Panc1 (cell line): ENCODE data around the gene AHI1. TPM values are rescaled to one million over a fixed set of nuclear protein-coding genes. Genes with fewer than 3 reads are reported as not detected.

ENCODE experiments used
- ATAC-seq: fragments of 200-7000 bp; cut with Tn5 transposase; 2 replicates; pipeline ENCODE4 v1.9.1; 2020; ENCODE audit warnings: mild to moderate bottlenecking, moderate library complexity
- BruUV-seq: library from RNA; stranded (reverse); fragments of 400-500 nt; replicated peaks from 2 replicates; lab custom pipeline; 2021; lab: Mats Ljungman, UMichigan
- CTCF ChIA-PET: fragments of 300-600 bp; sonication (Branson Sonifier 250); formaldehyde crosslinking; loops from one replicate; lab custom pipeline; 2022; ENCODE audit warnings: antibody characterized with exemption; lab: Charles Lee
- POLR2A ChIA-PET: fragments of 300-600 bp; sonication (Branson Sonifier 250); formaldehyde crosslinking; loops from one replicate; lab custom pipeline; 2022; ENCODE audit warnings: antibody characterized with exemption; lab: Charles Lee
- DNase-seq: peaks from one replicate; pipeline ENCODE4 v3.0.0-alpha.2; 2010; ENCODE audit warnings: low read depth, low spot score
- H3K27ac ChIP-seq: 2 replicates; pipeline ENCODE4 v1.5.1; 2011; ENCODE audit warnings: mild to moderate bottlenecking, low read length, inconsistent platforms
- H3K27me3 ChIP-seq: fragments of 200-500 bp; sonication (Bioruptor generic); 2 replicates; pipeline ENCODE4 v1.6.0; 2014; ENCODE audit warnings: low read length, inconsistent platforms; ENCODE audit not compliant: control insufficient read depth, insufficient read depth
- H3K36me3 ChIP-seq: fragments of 200-500 bp; sonication (Bioruptor generic); 2 replicates; pipeline ENCODE4 v1.5.1; 2014; ENCODE audit warnings: inconsistent platforms, mild to moderate bottlenecking, low read length, moderate library complexity; ENCODE audit not compliant: control insufficient read depth, insufficient read depth
- H3K4me1 ChIP-seq: 2 replicates; pipeline ENCODE4 v1.5.1; 2011; ENCODE audit warnings: inconsistent platforms, mild to moderate bottlenecking, low read length, moderate library complexity; ENCODE audit not compliant: control insufficient read depth, insufficient read depth
- H3K4me3 ChIP-seq, 2 experiments: 2 replicates each; pipeline ENCODE4 v1.5.1; 2011 to 2012; ENCODE audit warnings: low read depth in 2 of 2, low read length in 2 of 2, mild to moderate bottlenecking in 2 of 2, inconsistent platforms in 1 of 2, moderate library complexity in 1 of 2
- H3K9me3 ChIP-seq: fragments of 200-500 bp; sonication (Bioruptor generic); 2 replicates; pipeline ENCODE4 v1.5.1; 2014; ENCODE audit warnings: low read depth, mild to moderate bottlenecking, inconsistent platforms, low read length, moderate library complexity; ENCODE audit not compliant: control insufficient read depth, insufficient read depth
- CTCF ChIP-seq: fragments of 450-650 bp; IDR thresholded peaks from 2 replicates; pipeline ENCODE4 v1.5.1; 2017; ENCODE audit warnings: mild to moderate bottlenecking
- POLR2AphosphoS5 ChIP-seq: IDR thresholded peaks from 2 replicates; pipeline ENCODE4 v1.6.1; 2012; ENCODE audit warnings: mild to moderate bottlenecking, low read depth, low read length, moderate library complexity
- REST ChIP-seq, 2 experiments: IDR thresholded peaks; 2 replicates each; pipeline ENCODE4 v1.6.1; 2011 to 2012; ENCODE audit warnings: low read depth in 2 of 2, control low read depth in 1 of 2, low read length in 1 of 2, mild to moderate bottlenecking in 1 of 2, moderate library complexity in 1 of 2; ENCODE audit not compliant: insufficient read depth in 1 of 2
- SIN3A ChIP-seq: IDR thresholded peaks from 2 replicates; pipeline ENCODE4 v1.6.1; 2012; ENCODE audit warnings: low read depth, mild to moderate bottlenecking, low read length, moderate library complexity, borderline replicate concordance; ENCODE audit not compliant: insufficient read depth
- TCF7L2 ChIP-seq: IDR thresholded peaks from 2 replicates; pipeline ENCODE4 v1.6.1; 2011; ENCODE audit warnings: mild to moderate bottlenecking, low read depth, low read length, inconsistent platforms
- in situ Hi-C: cut with HindIII; loops from 2 replicates; pipeline ENCODE4 v1.10.0; 2016; ENCODE audit warnings: low sequenced_read_pairs, low pct_unique_long_range_greater_than_20kb
- intact Hi-C: fragments of 100-400 bp; cut with micrococcal nuclease; formaldehyde crosslinking; loops from one replicate; pipeline ENCODE4 v1.10.0; 2022; ENCODE audit not compliant: unreplicated experiment
- total RNA-seq: library from RNA; stranded (reverse); gene quantifications from one replicate; pipeline ENCODE4 v1.2.1, GENCODE V29; 2021; ENCODE audit not compliant: unreplicated experiment

AHI1 gene
- total RNA-seq, 1 experiment from 2014 or later, result 22.3 TPM

GRCh38 chr6:135289816-135290215 is 207.7 kb downstream of the AHI1 start:
- no peak overlapping the region for H3K4me3 ChIP-seq
- ATAC-seq, result no peak
- no peaks in the 10 kb centered on the region for H3K4me1 ChIP-seq
- ChIA-PET POLR2A (no interaction called here), CTCF (no interaction called here)
- TF ChIP-seq REST (IDR thresholded peaks at IDR 0.05; ENCODE audit: insufficient read depth in 1 of 2, low read depth in 2 of 2, low read length in 1 of 2) (no peak), POLR2AphosphoS5 (no peak), TCF7L2 (no peak), CTCF (no peak)
- no peak overlapping the region for H3K27ac ChIP-seq
- H3K27me3 ChIP-seq, result no peaks in the 10 kb centered on the region
- no TSS peak for BruUV-seq
- intact Hi-C loops (no loop called here), in situ Hi-C loops (no loop called here)
- H3K36me3 ChIP-seq, result no peaks in the 10 kb centered on the region
- H3K9me3 ChIP-seq, result no peaks in the 10 kb centered on the region
- DNase-seq, result no peak

- TF ChIP-seq TCF7L2 (no peak), REST (IDR thresholded peaks at IDR 0.05; ENCODE audit: insufficient read depth in 1 of 2, low read depth in 2 of 2, low read length in 1 of 2) (no peak), SIN3A (no peak), POLR2AphosphoS5 (no peak), CTCF (no peak)
- Histone ChIP-seq H3K4me3 (no peak overlapping the region), H3K27ac (no peak overlapping the region), H3K27me3 (no peaks in the 10 kb centered on the region), H3K36me3 (no peaks in the 10 kb centered on the region), H3K9me3 (no peaks in the 10 kb centered on the region), H3K4me1 (no peaks in the 10 kb centered on the region)
- ChIA-PET POLR2A (no interaction called here), CTCF (no interaction called here)
- DNase-seq, result no peak
- in situ Hi-C loops (no loop called here), intact Hi-C loops (no loop called here)
- no TSS peak for BruUV-seq
- ATAC-seq, result no peak
Observed at GRCh38 chr6:135286962-135287538, 210.5 kb downstream of the AHI1 start.
